GM21390 (cell line): Measurements from ENCODE around the gene MCF2L.

Experiments
- ATAC-seq: cut with Tn5 transposase; IDR thresholded peaks from one replicate; pipeline ENCODE4 v1.9.1; 2021; ENCODE audit not compliant: unreplicated experiment

MCF2L gene

DNA sequence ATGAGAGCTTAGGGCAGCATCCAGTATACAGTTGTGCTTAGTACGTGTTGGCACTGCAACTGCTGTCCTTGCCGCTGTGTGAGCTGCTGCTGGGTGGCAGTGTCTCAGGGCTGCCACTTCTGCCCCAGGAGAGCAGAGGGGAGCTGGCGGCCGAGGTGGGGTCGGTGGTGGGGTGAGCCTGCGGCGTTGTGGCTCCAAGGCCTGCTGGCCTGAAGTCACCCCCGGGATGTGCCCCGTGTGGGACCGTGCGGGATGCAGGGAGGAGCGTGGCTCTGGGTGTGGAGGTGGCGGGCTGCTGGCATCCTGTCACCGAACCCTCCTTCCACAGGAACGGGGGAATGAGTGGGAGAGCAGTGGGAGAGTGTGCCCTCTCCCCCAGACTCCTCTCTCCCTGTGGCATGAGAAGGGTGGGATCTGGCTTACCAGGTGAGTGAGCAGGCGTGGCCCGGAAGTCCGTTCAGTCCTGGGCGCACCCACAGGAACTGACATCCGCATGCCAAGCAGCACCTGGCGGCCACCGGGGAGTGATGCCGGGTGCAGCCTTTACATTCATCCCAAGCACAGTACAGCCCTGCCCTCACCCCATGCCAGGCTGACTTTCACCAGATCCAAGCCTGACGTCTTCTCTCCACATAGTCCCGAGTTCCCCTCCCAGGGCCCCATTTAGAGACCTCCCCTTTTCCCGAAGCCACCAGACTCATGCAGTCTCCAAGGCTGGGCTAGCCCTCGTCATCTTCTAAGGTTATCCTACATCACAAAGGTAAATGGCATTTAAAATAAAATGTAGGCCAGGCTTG, 26.6 kb downstream of the MCF2L start:
- ATAC-seq, result no peak

DNA sequence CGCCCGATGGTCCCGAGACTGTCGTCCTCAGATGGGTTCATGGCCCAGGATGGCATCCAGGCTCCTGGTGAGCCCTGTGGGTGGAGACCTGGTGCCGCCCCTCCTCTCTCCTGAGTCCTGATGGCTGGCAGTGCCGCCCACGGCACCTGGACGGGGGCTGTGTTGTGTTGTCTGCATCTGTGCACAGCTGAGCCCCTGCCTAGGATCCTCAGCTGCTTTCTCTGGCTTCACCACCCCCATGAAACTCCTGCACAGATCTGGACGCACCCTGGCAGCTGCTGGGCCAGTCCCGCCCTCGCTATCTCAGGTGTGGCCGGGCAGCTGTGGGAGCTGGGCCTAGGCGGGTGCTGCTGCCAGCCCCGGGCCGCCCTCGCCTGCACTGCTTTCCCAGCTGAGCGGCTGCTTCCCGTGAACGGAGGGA, 27.7 kb downstream of the MCF2L start:
- ATAC-seq, result no peak

GRCh38 chr13:112997188-112998130, 28.4 kb downstream of the MCF2L start:
- ATAC-seq, result no peak

DNA sequence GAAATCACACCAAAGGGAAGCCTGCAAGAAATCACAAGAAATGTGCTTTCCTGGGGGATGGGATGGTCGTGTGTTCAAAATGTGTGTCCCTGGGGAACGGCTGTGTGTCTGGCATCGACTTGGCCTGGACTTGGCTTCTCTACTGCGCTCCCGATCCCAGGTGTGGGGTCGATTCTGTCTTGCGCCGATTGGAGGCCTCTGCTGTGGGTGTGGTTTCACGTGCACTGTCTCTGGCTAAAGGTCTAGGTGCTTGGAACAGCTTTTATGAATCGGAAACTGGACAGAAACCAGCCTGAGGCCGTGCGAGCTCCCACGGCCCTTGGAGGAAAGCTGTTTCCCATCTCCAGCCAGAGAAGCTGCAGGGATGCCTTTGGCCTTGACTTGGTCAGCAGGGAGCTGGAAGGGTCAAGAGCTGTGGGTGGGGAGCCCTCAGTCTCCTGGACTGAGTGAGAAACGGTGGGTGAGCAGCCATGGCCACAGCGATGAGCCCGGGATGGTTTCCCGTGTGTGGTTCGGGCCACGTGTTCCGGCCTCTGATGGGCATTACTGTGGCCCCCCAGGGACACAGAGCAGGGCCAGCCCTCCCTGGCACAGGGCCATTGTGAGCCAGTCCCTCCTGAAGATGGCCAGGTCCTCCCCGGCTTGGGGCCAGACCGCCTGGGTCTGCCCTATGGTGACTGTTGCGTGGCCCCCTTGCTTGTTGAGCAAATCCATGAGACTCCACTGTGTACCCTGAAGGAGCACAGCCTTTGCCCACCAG, 29.7 kb downstream of the MCF2L start:
- no peak for ATAC-seq

- ATAC-seq, result no peak
Measured at GRCh38 chr13:112999414-113000177, 30.6 kb downstream of the MCF2L start.

DNA sequence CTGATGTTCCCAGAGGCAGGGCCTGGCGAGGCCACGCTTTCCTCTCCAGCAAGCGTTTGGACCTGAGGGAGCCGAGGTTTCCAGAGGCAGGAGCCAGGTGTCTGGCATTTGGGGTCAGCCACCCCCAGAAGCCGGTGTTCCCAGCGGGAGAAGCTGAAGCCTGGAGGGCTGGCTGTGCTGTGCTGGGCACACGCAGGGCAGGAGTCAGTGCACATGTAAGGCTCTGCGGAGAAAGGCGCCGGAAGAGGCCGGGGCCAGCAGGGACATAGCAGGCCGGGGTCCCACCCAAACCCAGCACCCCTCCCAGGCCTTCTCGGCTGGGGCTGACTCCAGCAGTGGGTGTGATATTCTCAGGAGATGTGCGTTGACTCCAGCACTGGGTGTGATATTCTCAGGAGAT, 31.6 kb downstream of the MCF2L start:
- no peak for ATAC-seq

- ATAC-seq, result no peak
Measured at GRCh38 chr13:113001241-113002140, 32.5 kb downstream of the MCF2L start.

DNA sequence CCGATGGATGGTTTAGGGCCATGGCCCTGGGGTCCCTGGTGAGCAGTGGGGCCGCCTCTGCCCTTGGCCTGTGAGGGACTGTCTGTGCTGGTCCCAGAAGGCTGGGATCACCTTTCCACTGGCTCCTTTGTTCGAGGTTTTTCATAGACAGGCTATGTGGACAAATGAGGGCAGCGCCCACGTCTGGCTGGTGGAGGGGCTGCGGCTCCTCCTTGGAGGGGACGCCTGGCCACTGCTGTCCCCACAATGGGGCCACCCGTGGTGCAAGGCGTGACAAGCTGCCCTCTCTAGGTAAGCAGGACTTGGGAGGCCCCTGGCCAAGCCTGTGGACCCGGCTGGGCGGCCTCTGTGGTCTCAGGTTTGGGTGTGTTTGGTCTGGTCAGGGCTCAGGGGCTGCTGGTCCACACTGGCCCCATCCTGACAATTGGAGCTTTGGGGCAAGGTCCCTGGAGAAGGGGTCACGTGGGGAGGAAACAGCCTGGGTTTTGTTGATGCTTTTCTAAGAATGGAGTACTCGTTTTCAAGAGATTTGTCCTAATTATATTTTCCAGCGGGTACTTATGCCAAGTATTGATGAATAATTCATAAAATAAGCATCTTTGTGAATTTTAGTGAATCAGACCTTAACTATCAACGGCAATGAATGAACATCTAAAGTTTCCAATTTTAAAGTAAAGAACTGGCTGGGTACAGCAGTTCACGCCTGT, 33.3 kb downstream of the MCF2L start:
- no peak for ATAC-seq

- no peak for ATAC-seq
Measured at GRCh38 chr13:113002913-113003290, 33.9 kb downstream of the MCF2L start.

- ATAC-seq, result no peak
Measured at GRCh38 chr13:113004126-113004525, 35.1 kb downstream of the MCF2L start.

- no peak for ATAC-seq
Measured at GRCh38 chr13:113005076-113005865, 36.3 kb downstream of the MCF2L start.

GRCh38 chr13:113005997-113006396, 37.0 kb downstream of the MCF2L start:
- ATAC-seq, result no peak

DNA sequence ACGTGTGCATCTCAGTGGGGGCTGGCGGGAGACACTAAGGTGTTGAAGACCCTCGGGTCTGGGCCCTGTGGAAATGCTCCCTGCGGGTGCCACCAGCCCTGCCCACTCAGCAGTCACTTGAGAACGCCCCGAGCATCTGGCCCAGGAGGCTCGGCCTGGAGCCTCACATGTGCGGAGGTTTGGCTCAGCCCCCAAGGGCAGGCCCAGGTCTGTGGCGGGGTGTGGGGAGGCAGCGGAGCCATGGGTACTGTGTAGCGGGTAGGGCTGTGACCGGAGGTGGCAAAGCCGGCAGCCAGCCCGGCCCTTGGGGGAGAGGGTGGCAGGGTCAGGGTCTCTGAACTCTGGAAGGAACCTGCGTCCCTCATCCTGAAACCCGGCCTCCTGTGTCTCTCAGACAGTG, 37.6 kb downstream of the MCF2L start:
- ATAC-seq, result no peak

GRCh38 chr13:113008851-113009250, 39.8 kb downstream of the MCF2L start:
- no peak for ATAC-seq

DNA sequence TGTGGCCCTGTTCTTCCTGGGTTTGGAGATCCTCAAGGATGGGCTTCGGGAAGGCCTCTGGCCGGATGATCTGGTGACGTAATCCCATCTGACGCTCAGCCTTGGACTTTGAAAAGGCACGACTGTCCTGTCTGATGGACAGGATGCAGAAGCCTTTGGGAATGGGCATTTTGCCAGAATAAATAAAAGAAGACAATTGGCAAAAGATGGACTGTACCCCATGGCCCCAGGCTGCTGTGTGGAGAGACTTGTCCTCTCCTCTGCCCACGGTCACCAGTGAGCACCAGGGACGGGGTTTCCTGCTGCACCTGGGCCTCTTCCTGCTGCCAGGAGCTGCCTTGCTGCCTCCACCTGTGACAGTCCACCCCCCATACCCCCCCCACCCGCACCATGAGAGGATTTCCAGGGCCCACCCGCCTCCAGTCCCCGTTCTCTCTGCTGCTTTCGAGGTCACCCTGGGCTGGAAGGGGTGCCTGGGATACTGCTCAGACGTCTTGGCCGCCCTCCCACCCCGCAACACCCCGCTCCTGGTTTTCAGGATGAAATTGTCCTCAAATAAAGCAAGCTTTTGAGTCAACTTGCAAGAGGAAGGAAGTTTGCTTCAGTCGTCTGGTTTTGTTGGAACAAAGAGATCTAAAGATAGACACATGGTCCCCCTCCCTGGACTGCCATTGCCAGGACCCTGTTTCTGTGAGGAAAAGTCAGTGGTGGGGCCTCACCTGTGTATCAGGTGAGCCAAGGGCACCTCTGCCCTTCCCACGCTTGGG, 40.9 kb downstream of the MCF2L start:
- ATAC-seq, result no peak

DNA sequence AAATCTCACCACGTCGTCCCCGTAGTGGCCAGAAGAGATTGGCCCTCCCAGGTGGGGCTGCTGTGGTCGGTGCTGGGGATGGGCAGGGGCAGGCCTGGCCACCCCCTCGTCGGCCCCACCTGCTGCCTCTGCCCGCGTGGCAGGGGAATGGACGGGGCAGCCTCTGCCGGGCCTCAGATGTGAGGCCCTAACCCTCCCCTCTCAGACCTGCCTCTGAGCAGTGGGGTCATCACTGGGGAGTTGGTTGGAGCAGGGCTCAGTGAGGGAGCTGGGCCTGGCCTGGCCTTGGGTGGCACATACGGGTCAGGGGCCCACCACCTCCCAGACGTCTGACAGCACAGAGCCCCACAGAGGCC, 41.5 kb downstream of the MCF2L start:
- no peak for ATAC-seq

GRCh38 chr13:113013303-113013702, 44.3 kb downstream of the MCF2L start:
- ATAC-seq, result no peak
